ENCODE measurements around the gene PPA2. TPM values are rescaled to one million over a fixed set of nuclear protein-coding genes. Genes with fewer than 3 reads are reported as not detected.

Gene PPA2
- total RNA-seq, 3 donors from 2014 or later (not counting 1 experiment from before 2014, with no cell fraction given), result 41.6 to 50.6 (median 48.0) TPM

DNA sequence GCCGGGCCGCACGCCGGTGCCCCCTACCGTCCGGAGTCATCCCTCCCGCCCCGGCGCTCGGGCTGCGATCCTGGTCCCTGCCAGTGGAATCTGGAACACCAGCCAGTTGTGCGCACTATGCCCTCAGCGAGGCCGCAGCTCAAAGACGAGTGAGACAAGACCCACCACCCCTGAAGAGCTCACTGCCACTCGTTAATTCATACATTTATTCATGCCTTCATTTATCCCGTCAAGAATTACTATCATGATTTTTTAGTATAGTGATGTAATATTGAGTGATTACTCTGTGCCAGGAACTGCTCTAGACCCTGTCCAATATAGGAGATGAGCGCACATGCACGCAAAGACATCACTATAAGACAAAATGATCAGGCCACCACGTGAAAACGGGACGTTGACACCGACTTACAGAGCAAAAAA is 247 bp upstream of the PPA2 start:
- Histone ChIP-seq H3K4me3 (ENCODE audit: low read length) (peak overlapping the region; percentile 100), H3K4me1 (ENCODE audit: control insufficient read depth, insufficient read depth, low read length) (peaks cover 14% of the 10 kb centered on the region), H3K27ac (ENCODE audit: low read length) (peak overlapping the region; percentile 100), H3K36me3 (ENCODE audit: control insufficient read depth, insufficient read depth, low read length) (no peaks in the 10 kb centered on the region), H3K9me3 (ENCODE audit: control insufficient read depth, insufficient read depth, low read length) (no peaks in the 10 kb centered on the region), H3K27me3 (ENCODE audit: control insufficient read depth, insufficient read depth, low read length) (no peaks in the 10 kb centered on the region)
- 13% methylated on average over 21 of the region's 23 CpGs for WGBS (ENCODE audit: insufficient coverage)
- TF ChIP-seq, protein P1, sequence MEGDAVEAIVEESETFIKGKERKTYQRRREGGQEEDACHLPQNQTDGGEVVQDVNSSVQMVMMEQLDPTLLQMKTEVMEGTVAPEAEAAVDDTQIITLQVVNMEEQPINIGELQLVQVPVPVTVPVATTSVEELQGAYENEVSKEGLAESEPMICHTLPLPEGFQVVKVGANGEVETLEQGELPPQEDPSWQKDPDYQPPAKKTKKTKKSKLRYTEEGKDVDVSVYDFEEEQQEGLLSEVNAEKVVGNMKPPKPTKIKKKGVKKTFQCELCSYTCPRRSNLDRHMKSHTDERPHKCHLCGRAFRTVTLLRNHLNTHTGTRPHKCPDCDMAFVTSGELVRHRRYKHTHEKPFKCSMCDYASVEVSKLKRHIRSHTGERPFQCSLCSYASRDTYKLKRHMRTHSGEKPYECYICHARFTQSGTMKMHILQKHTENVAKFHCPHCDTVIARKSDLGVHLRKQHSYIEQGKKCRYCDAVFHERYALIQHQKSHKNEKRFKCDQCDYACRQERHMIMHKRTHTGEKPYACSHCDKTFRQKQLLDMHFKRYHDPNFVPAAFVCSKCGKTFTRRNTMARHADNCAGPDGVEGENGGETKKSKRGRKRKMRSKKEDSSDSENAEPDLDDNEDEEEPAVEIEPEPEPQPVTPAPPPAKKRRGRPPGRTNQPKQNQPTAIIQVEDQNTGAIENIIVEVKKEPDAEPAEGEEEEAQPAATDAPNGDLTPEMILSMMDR (IDR thresholded peaks at IDR 0.05), result peak; percentile 85
- Mint-ChIP-seq H3K27me3 (ENCODE audit: low read depth in 2 of 2) (no peaks in the 10 kb centered on the region), H3K4me1 (peaks cover 27 to 30% of the 10 kb centered on the region in 2 donors), H3K27ac (peak overlapping the region; percentile 96 to 100), H3K36me3 (no peaks in the 10 kb centered on the region), H3K4me3 (peak overlapping the region; percentile 98), H3K9me3 (no peaks in the 10 kb centered on the region)
- DNase-seq (no peak), ATAC-seq (peak in 1 of 3 donors; percentile 1)
- intact Hi-C loops (cut with micrococcal nuclease), result loop anchor here (5.0 to 10.0 kb wide), 6 partner anchors 199 to 1407 kb away; partner anchors contain the start of gene CXXC4

DNA sequence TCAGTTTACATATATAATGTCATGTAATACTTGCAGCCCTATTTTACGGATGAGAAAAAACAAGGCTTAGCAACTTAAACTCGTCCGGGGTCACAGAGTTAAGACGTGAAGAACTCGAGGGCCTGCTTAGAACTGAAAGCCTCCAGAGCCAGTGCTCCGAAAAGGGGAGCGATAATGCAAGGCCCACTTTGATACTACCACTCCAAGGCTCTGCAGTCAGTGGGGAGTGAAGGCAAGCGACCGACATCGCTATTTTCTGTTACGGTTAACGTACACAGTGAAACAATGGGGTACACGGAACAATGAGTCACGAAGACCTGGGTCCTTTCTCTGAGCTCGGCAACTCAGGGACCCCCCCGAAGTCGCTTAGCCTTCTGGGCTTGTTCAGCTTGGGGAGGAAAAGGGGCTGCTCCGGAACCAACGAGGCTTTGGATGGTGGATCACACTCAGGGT is 965 bp downstream of the PPA2 start:
- peak overlapping the region; percentile 98 for H3K4me3 Mint-ChIP-seq
- no peaks in the 10 kb centered on the region for H3K9me3 ChIP-seq (ENCODE audit: control insufficient read depth, insufficient read depth, low read length)
- intact Hi-C loops (cut with micrococcal nuclease), result loop anchor here (5.0 to 10.0 kb wide), 6 partner anchors 198 to 1406 kb away; partner anchors contain the start of gene CXXC4
- TF ChIP-seq, protein P1 (IDR thresholded peaks at IDR 0.05), result no peak
- no peaks in the 10 kb centered on the region for H3K9me3 Mint-ChIP-seq
- H3K27ac Mint-ChIP-seq, result peak overlapping the region; percentile 96 to 100
- no peaks in the 10 kb centered on the region for H3K36me3 ChIP-seq (ENCODE audit: control insufficient read depth, insufficient read depth, low read length)
- no peaks in the 10 kb centered on the region for H3K36me3 Mint-ChIP-seq
- WGBS (ENCODE audit: insufficient coverage), result 6% methylated on average over 19 of the region's 19 CpGs
- no peak for DNase-seq
- no peaks in the 10 kb centered on the region for H3K27me3 Mint-ChIP-seq (ENCODE audit: low read depth in 2 of 2)
- H3K27me3 ChIP-seq (ENCODE audit: control insufficient read depth, insufficient read depth, low read length), result no peaks in the 10 kb centered on the region
- peak overlapping the region; percentile 100 for H3K27ac ChIP-seq (ENCODE audit: low read length)
- H3K4me3 ChIP-seq (ENCODE audit: low read length), result peak overlapping the region; percentile 100
- ATAC-seq, result no peak
- peaks cover 14% of the 10 kb centered on the region for H3K4me1 ChIP-seq (ENCODE audit: control insufficient read depth, insufficient read depth, low read length)
- peaks cover 33 to 42% of the 10 kb centered on the region in 2 donors for H3K4me1 Mint-ChIP-seq

DNA sequence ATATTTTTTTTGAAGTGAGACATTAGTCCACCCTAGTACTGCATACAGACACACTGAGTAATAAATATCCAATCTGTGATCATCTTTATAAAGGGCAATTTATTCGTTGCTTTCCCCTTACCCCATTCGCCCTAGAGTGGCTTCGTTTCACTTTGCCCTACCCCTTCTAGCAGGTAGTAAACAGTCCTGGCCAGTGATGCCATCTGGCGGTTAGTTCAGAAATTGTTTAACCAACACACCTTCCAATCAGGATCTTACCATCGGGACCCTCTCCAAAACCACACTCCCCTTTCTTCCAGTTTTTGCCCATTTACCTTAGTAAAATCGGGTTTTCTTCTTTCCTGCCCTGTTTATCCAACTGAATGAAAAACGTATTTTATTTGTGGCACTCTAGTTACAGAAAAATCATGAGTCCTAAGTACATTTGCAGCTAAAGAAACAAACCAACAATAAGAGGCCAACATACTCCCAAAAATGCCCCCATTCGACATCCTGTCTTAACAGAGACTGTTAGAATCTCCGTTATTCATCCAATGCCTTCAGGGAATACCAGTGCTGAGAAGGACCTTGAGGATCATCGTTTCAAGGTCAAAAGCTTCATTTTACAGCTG is 2.2 kb downstream of the PPA2 start:
- Mint-ChIP-seq H3K27me3 (ENCODE audit: low read depth in 2 of 2) (no peaks in the 10 kb centered on the region), H3K9me3 (no peaks in the 10 kb centered on the region), H3K27ac (peak overlapping the region; percentile 78 to 96), H3K4me3 (peak overlapping the region; percentile 54), H3K36me3 (no peaks in the 10 kb centered on the region), H3K4me1 (peaks cover 43 to 53% of the 10 kb centered on the region in 2 donors)
- no peaks in the 10 kb centered on the region for H3K36me3 ChIP-seq (ENCODE audit: control insufficient read depth, insufficient read depth, low read length)
- no peak overlapping the region for H3K4me3 ChIP-seq (ENCODE audit: low read length)
- peaks cover 14% of the 10 kb centered on the region for H3K4me1 ChIP-seq (ENCODE audit: control insufficient read depth, insufficient read depth, low read length)
- H3K27ac ChIP-seq (ENCODE audit: low read length), result no peak overlapping the region
- H3K27me3 ChIP-seq (ENCODE audit: control insufficient read depth, insufficient read depth, low read length), result no peaks in the 10 kb centered on the region
- DNase-seq (peak; percentile 51 to 88), ATAC-seq (peak; percentile 44 to 56 (median 45))
- WGBS (ENCODE audit: insufficient coverage), result 17% methylated on average over 10 of the region's 10 CpGs
- H3K9me3 ChIP-seq (ENCODE audit: control insufficient read depth, insufficient read depth, low read length), result no peaks in the 10 kb centered on the region
- TF ChIP-seq, protein P1 (IDR thresholded peaks at IDR 0.05), result peak; percentile 75
- intact Hi-C loops (cut with micrococcal nuclease), result loop anchor here (1.0 to 10.0 kb wide), 8 partner anchors 197 to 1404 kb away; partner anchors contain the start of gene CXXC4

All from natural killer cell (primary cell).